Smooth muscle cell of trachea (primary cell): ENCODE data around the gene SHISA6. TPM values are rescaled to one million over a fixed set of nuclear protein-coding genes. Genes with fewer than 3 reads are reported as not detected.

ENCODE experiments used
- total RNA-seq: library from RNA; depleted of rRNA; stranded (reverse); fragments of >200 nt; gene quantifications from 2 replicates; pipeline ENCODE4 v1.2.1, GENCODE V29; 2014

Gene SHISA6
- total RNA-seq = under 0.01 TPM in 1 of 2 replicates, not detected in the other

GRCh38 chr17:11240841-11241610 lies at the start of gene SHISA6:
Gene SHISA6, plus strand, starts transcription at chr17:11241213.

GRCh38 chr17:11598274-11599221 lies 357.5 kb downstream of the SHISA6 start, which contains the start of gene DNAH9:
Gene DNAH9, plus strand, starts transcription at chr17:11598470. Its CDS starts 29 bp downstream, at chr17:11598499.

